GM19193 (cell line): ENCODE results near the gene DUSP9.

Source experiments
- POLR2A ChIP-seq: IDR thresholded peaks from 4 replicates; pipeline ENCODE4 v1.6.1; 2011; ENCODE audit not compliant: insufficient read depth, insufficient read length; ENCODE audit errors: extremely low read depth

The DUSP9 gene

GRCh38 chrX:153638436-153639176, 8.4 kb upstream of the DUSP9 start:
- TF ChIP-seq POLR2A, result no peak

GRCh38 chrX:153639177-153640044, 7.6 kb upstream of the DUSP9 start:
- TF ChIP-seq POLR2A, result no peak

- TF ChIP-seq POLR2A, result no peak
Observed at GRCh38 chrX:153640045-153640686, 6.8 kb upstream of the DUSP9 start.

GRCh38 chrX:153640736-153641575, 6.0 kb upstream of the DUSP9 start:
- TF ChIP-seq POLR2A, result no peak

- no peak for TF ChIP-seq POLR2A
Observed at GRCh38 chrX:153641627-153642026, 5.4 kb upstream of the DUSP9 start.

- no peak for TF ChIP-seq POLR2A
Observed at GRCh38 chrX:153642051-153642654, 4.8 kb upstream of the DUSP9 start.

- TF ChIP-seq POLR2A, result no peak
Observed at GRCh38 chrX:153642655-153643430, 4.2 kb upstream of the DUSP9 start.

GRCh38 chrX:153643431-153644351, 3.3 kb upstream of the DUSP9 start:
- TF ChIP-seq POLR2A, result no peak

GRCh38 chrX:153644356-153645125, 2.5 kb upstream of the DUSP9 start:
- TF ChIP-seq POLR2A, result no peak

GRCh38 chrX:153645151-153645550, 1.9 kb upstream of the DUSP9 start:
- TF ChIP-seq POLR2A, result no peak

GRCh38 chrX:153645921-153646488, 998 bp upstream of the DUSP9 start:
- no peak for TF ChIP-seq POLR2A

GRCh38 chrX:153647461-153648357, 706 bp downstream of the DUSP9 start:
- TF ChIP-seq POLR2A, result no peak
